ENCODE results near the gene YY1AP1. TPM values are rescaled to one million over a fixed set of nuclear protein-coding genes. Genes with fewer than 3 reads are reported as not detected.
"Not testable (repeated sequence)": the region's sequence is repeated elsewhere in the genome, so short reads cannot be mapped to it uniquely, and the experiment has no call there.

Gene YY1AP1
- polyA plus RNA-seq, 1 of the 3 experiments (the other 2 are of a cell fraction): 45.0 TPM

- H3K4me1 ChIP-seq (ENCODE audit: control insufficient read depth in 1 of 2, insufficient read depth in 2 of 2, low read depth in 1 of 2, low read length in 1 of 2): peaks cover 0 to 7% of the 10 kb centered on the region in 2 experiments; a peak in 1 of 4 replicates
These were observed 8.0 kb downstream of the YY1AP1 start for GRCh38 chr1:155680531-155680930.

GRCh38 chr1:155678992-155679391 is 9.6 kb downstream of the YY1AP1 start:
- CTCF ChIA-PET: interaction anchor here (1.4 kb wide), 1 partner anchor 50 kb away, joined by 4 read pairs; no protein-coding TSS in a partner anchor
- 46% methylated on average over 1 of the region's 1 CpG for WGBS (ENCODE audit: low lambda C conversion rate)

More at GRCh38 chr1:155680531-155680930, 8.0 kb downstream of the YY1AP1 start:
- Histone ChIP-seq H3K36me3 (replicated peaks in 1 of 2; ENCODE audit: control insufficient read depth in 1 of 2, insufficient read depth in 2 of 2, low read length in 1 of 2) (peaks cover 33 to 56% of the 10 kb centered on the region in 2 experiments), H3F3A (replicated peaks; ENCODE audit: insufficient read depth) (no peaks in the 10 kb centered on the region), H3K9ac (no peak overlapping the region), H3K4me3 (ENCODE audit: low read depth in 2 of 2, low read length in 1 of 2) (no peak overlapping the region), H3K27me3 (ENCODE audit: insufficient read depth) (no peaks in the 10 kb centered on the region), H3K4me2 (no peak overlapping the region), H3K79me2 (ENCODE audit: insufficient read depth) (peaks cover 79% of the 10 kb centered on the region), H3K9me3 (no peaks in the 10 kb centered on the region), H3K27ac (ENCODE audit: low read depth in 2 of 2, low read length in 1 of 2) (no peak overlapping the region), H2AFZ (ENCODE audit: low read depth) (no peak overlapping the region), H3K9me2 (no peaks in the 10 kb centered on the region), H4K20me1 (ENCODE audit: insufficient read depth) (peaks cover 54% of the 10 kb centered on the region)
- ChIA-PET POLR2A (interaction anchor here (0.6 kb wide), 1 partner anchor 312 kb away, joined by 4 read pairs; no protein-coding TSS in a partner anchor), CTCF (interaction anchor here (0.7 to 1.4 kb wide), 3 partner anchors 14 to 57 kb away, joined by 3 to 4 read pairs (median 3); no protein-coding TSS in a partner anchor)
- TF ChIP-seq FOXJ3 (CRISPR knock-in tag; IDR thresholded peaks at IDR 0.05) (no peak), MEF2A (IDR thresholded peaks at IDR 0.05; ENCODE audit: borderline replicate concordance, low read depth) (no peak), EP300 (IDR thresholded peaks at IDR 0.05; ENCODE audit: borderline replicate concordance in 1 of 2, low read depth in 1 of 2, low read length in 1 of 2) (no peak), ZBTB33 (IDR thresholded peaks at IDR 0.05; ENCODE audit: borderline replicate concordance, low read depth) (no peak), USF2 (IDR thresholded peaks at IDR 0.05; ENCODE audit: borderline replicate concordance, low read depth, low read length) (no peak), USF1 (IDR thresholded peaks at IDR 0.05; ENCODE audit: borderline replicate concordance, low read depth) (no peak)
- 94% methylated on average over 6 of the region's 6 CpGs for WGBS (ENCODE audit: low lambda C conversion rate)
- DNase-seq: no peak

More at GRCh38 chr1:155678992-155679391, 9.6 kb downstream of the YY1AP1 start:
- H3K79me2 ChIP-seq (ENCODE audit: insufficient read depth): peaks cover 67% of the 10 kb centered on the region
- H3K4me1 ChIP-seq (ENCODE audit: control insufficient read depth in 1 of 2, insufficient read depth in 2 of 2, low read depth in 1 of 2, low read length in 1 of 2); H3K4me3 ChIP-seq (ENCODE audit: low read depth in 2 of 2, low read length in 1 of 2); H2AFZ ChIP-seq (ENCODE audit: low read depth); POLR2A ChIA-PET; H3F3A ChIP-seq (replicated peaks; ENCODE audit: insufficient read depth); H3K27me3 ChIP-seq (ENCODE audit: insufficient read depth); H3K27ac ChIP-seq (ENCODE audit: low read depth in 2 of 2, low read length in 1 of 2); H3K9me2 ChIP-seq; DNase-seq; H3K9ac ChIP-seq; H3K4me2 ChIP-seq; H3K9me3 ChIP-seq: not testable (repeated sequence)
- H3K36me3 ChIP-seq (replicated peaks in 1 of 2; ENCODE audit: control insufficient read depth in 1 of 2, insufficient read depth in 2 of 2, low read length in 1 of 2): peaks cover 38 to 66% of the 10 kb centered on the region in 2 experiments
- peaks cover 40% of the 10 kb centered on the region for H4K20me1 ChIP-seq (ENCODE audit: insufficient read depth)

Data from SK-N-SH (cell line).